SKM-1 treated with dmso at 0.1 percent for 144 hours (cell line): Measurements from ENCODE around the gene STARD13.
"Not testable (repeated sequence)": the region's sequence is repeated elsewhere in the genome, so short reads cannot be mapped to it uniquely, and the experiment has no call there.

Experiments used
- DNase-seq: peaks from one replicate; lab custom pipeline; 2025; ENCODE audit not compliant: unreplicated experiment; lab: John Stamatoyannopoulos, UW

The STARD13 gene

DNA sequence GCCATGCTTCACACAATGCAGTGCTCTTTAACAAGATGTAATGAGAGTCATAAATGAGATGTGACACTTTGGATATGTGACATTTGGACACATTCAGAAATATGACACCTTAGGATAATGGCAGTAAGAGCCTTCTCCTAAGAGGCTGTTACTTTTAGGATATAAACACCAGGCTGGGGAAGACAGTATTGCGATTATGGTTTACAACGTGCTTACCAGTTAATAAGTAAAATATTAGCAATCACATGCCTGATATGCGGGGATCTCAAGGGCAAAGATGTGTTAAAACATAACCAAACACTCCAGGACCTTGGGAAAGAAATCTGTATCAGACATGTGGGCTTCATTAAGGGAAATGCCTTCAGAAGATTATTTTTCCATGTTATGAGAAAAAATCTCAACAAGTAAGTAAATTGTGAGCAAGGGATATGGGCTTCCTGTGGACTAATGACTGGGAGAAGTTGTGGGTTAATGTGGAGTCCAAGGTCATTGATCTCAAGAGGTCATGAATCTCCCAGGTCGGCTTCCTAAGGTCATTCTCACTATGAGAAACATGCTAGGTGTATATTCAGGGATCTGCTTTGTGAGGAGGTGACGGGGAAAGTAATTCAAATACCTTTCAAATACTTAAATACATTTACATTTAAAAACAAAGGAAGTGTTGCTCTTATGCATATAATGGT is 105.3 kb downstream of the STARD13 start:
- no peak for DNase-seq

DNA sequence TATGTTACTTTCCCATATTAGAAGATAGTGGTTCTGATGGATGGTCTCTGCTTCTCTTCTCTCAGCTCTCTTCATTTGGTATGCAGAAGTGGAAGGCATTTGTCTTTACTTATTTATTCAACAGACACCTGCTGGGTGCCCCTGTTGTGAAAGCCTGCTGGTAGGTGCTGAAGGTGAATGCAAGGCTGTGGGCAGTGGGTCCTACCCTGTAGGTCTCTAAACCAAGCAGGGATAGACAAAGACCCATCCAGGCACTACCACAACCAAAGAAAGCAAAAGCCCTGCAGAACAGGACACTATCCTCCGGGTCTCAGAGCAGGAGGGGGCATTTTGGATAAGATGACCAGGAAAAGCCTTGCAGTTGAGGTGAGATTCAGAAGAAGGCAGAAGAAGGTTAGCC is 106.1 kb downstream of the STARD13 start:
- no peak for DNase-seq

DNA sequence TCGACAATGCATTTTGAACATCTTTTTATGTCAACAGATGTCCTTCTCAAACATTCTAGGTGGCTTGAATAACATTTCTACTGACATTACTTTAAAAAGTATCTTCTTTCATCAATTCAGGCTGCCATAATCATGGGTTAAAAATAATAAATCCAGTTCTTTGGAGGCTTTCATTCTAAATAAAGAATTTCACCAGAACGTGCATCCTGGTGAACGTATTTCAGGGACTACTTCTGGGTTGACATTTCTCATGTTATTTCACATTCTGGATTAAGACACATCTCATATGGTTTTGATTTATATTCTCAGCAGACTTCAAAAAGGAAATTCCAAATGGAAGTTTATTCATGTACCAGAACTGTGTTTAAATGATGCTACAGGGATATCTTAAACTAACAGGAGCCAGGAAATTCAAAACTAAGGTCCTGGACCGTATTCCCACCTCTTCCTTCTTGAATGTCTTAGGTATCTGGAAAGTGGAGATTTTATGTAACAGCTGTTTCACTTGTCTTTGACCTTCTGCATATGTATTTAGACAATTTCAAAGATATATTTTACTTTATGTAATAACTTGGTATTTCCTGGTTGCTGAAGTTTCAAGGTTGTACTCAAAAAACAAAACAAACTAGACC is 107.2 kb downstream of the STARD13 start:
- no peak for DNase-seq

DNA sequence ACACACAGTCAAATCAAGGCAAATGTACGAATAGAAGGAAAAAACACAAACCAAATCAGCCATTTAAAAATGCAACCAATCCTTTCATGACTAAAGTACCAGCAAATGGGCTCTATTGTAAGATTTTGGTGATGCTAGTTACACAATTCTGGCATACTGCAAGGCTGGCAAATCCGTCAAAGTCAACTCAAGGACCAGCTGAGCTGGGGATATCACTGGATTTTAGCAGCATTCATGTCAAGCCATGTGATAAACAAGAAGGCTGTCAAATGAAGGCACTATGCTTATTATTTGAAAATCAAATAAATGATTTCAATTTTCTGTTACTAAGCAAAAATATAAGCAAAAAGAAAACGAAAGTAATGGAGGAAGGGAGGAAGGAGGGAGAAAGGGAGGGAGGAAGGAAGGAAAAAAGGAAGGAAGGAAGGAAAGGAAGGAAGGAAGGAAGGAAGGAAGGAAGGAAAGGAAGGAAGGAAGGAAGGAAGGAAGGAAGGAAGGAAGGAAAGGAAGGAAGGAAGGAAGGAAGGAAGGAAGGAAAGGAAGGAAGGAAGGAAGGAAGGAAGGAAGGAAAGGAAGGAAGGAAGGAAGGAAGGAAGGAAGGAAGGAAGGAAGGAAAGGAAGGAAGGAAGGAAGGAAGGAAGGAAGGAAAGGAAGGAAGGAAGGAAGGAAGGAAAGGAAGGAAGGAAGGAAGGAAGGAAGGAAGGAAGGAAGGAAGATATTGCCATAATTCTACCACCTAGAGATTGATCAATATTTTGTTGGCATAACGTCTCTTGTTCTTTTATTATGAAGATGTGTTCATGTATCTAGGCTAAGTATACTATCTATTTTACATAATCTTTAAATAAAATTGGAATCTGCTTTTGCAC is 108.0 kb downstream of the STARD13 start:
- DNase-seq, result not testable (repeated sequence)

DNA sequence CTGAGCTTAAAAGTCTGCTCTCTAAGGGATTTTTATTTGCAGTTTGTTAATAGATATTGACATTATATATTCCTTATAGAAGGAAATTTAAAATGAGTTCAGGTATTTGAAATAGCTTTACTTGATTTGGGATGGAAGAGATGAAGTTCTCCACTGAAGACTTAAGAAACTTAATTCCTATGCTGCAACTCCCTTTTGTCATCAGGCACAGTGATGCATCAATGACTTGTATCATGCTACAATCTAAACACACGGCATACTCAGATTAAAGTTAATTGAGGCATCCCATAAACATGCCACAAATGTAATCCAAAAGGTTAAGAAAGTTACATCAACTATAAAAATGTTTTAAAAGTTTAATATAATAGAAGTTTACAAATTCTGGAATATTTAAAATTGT is 109.0 kb downstream of the STARD13 start:
- DNase-seq, result no peak

DNA sequence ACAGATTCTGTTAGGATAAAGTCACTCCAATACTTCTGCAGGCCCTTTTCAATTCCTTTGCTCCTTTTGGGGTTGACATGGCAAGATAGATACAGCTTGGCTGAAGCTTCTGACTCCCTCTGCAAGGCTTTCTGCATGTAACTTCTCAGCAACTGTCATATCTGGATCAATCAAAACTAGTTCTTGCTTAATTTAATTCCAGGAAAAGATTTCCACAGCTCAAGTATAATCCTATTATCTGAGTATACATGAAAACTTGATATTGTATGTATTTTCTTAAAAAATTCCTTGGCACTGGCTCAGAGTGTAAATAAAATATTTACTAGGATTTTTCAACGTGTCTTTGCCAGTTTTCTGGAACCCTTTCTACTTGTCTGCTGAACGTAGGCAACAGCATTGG is 109.6 kb downstream of the STARD13 start:
- DNase-seq, result no peak

DNA sequence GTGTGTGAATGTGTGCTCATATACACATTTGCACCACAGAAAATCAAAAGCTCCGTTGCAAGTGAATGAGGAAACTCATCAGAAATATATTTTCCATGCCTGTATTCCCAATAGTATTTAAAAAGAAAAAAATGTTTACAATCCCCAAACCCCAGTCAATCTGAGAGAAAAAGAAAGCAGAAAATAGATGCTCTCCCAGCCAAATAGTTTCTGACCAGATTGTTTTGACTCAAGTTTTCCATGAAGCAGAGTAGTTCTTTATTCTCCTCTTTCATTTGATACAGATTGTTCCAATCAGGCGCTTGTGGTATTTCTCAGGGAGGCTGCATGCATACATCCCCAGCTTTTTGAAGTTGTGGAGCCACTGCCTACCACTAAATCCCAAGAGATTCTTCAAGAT is 110.6 kb downstream of the STARD13 start:
- no peak for DNase-seq

DNA sequence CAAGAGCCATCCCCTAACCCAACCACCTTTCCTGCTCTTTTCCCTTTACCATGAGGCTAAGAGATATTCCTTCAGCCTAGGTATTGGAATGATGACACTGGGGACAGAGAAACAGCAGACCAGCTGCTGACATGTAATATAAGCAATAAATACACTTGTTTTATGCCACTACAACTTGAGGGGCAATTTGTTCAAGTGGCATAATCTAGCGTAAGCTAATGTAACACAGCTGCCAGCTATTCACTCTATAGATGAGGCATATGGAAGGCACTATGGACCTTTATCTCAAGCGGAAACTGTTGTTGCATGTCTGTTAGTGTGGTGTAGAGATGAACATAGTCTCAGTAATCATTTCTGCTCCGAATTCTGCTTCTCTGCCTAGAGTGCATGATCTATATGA is 111.1 kb downstream of the STARD13 start:
- no peak for DNase-seq

DNA sequence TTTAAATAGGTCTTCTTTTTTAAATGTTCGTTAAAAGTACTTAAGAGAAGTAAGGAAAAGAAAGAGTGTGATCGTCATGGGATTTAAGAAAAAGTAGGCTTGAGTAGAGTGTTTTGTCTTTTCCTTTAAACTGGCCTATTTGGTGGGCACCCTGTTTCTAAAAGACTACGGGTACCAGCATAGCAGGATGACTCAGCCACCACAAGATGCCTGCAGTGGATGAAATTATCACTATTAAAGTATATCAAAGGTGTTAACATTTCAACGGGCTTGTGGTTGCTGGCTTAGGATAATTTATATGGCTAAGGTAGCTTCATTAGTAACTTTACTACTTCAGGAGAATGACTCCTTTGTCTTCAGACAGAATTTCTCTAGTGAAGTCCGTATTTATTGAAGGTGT is 112.6 kb downstream of the STARD13 start:
- no peak for DNase-seq

DNA sequence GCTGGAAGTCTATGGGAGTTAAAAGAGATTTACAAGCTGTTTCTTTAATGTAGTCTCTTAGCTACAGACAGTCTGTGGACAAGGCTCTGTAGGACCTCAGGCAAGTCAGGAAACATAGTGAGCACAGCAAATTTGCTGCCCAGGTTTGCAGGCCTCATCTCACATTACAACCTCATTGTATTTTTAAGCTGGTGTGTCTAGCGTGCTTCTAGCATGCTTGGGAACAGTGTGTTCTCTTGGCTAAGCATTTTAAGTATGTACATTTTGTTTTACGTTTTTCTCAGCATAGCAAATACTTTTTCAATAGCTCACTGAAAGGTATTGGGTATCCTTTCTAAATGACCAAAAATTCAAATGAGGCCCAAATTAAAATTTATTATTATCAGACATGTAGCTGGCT is 113.2 kb downstream of the STARD13 start:
- no peak for DNase-seq

DNA sequence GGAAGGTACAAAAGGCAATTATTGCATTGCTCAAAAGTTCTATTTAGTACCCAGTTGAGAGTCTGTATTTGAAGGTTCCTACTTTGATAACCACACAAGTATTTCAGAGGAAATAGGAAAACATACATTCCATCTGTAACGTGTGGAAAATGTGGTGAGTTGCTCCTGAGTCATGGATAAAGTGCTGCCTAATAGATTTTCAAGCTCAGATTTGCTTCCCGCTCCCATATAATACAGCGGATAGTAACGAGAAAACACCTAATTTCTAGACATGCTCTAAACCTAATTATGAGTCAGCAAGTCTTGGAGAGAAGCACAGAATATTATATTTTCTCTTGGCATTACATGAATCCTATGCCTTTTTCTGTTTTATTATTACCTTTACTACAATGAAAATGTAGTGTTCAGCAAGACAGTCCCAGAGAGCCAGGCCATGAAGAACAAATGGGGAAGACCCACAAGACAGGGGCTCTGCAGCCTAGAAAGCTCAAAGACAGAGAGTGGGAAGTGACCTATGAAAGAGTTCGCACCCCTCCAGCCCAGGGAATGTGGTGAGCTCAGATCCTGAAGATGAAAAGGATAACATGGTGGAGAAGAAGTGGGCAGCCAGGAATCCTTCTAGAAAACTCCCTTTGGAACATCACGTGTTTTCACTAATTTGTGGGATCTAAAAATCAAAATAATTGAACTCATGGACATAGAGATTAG is 116.1 kb downstream of the STARD13 start:
- no peak for DNase-seq

DNA sequence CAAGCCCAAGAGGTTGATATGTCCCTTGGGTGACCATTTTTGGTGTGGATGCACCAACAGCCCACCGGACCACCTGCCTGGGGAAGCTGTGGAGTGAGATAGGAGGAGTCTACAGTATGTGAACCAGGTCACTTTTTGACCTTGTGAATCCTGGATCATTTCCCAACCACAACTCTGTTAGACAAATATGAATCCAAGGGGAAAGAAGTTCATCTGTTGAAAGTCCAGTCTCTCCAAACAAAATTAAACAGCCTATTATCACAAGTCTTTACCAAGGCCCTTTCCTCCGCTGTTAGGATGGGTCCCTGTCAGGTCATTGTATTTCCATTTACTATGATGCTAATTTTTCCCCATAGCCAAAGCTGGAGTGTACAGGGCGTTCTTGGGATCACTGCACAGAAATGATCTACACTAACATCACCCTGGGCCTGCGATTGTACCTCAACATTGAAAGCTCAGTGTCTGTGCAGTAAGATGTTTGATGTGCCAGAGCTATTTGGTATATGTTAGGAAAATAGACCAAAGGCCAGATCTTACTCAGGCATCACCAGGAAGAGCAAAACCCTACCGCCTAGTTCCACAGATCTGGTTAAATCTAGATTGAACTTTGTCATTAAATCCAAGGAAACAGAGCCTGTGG is 117.1 kb downstream of the STARD13 start:
- no peak for DNase-seq

DNA sequence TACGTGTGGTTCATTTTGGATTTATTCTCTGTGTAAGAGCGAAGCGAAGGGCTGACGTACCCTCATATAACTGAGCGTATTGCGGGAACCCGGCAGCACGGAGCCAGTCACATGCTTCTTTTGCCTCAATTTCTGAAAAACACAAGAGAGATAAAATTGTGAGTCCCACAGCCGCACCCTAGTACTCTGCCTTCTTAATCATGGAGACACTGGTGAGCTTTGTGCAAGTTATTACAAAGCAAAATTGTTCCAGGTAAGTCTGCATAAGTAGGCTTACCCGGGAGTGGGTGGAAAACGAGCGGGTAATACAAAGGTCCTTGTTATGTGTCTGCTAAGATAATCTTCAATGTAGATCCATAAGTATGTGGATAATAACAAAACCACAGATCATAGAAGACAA is 118.1 kb downstream of the STARD13 start:
- DNase-seq, result no peak

DNA sequence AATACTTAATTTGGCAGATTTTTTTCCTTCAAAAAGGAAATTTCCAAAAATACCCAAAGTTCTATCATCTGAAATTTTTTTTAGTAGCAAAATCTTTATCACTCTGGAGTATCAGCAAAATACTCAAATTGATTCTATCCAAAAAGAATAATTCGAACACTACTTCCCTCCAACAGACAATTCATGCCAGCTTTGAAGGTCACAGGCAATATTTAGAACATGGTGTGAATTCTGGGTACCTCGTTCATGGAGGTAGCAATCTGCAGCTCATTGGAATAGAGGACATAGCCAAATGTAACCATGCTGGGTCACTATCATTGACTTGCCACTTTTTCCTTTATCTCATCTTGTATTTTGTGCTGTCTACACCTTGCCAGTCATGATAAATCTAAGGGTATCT is 119.8 kb downstream of the STARD13 start:
- DNase-seq, result no peak

DNA sequence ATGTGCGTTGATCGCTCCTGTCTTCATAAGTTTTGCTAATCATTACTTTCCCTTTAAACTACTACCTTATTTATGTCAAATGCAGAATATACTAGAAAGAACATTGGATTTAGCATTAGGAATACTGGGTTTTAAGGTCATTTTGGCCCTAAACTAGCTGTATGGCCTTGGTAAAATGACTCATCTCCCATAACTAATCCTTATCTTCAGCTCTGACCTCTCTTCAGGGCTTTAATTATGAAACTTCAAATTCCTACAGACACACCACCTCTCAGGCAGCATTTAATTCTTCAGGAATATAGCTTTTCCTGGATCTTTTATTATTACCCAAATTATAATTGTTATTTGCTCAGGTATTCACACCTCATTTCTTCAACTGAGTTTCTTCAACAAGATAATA is 121.2 kb downstream of the STARD13 start:
- DNase-seq, result no peak

DNA sequence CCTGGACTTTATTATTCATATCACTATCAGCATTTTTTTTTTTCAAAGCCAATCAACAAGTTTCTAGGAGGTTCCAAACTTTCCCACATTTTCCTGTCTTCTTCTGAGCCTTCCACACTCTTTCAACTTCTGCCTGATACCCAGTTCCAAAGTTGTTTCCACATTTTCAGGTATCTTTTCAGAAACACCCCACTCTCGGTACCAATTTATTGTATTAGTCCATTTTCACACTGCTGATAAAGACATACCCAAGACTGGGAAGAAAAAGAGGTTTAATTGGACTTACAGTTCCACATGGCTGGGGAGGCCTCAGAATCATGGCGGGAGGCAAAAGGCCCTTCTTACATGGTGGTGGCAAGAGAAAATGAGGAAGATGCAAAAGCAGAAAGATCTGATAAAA is 122.8 kb downstream of the STARD13 start:
- DNase-seq, result not testable (repeated sequence)

DNA sequence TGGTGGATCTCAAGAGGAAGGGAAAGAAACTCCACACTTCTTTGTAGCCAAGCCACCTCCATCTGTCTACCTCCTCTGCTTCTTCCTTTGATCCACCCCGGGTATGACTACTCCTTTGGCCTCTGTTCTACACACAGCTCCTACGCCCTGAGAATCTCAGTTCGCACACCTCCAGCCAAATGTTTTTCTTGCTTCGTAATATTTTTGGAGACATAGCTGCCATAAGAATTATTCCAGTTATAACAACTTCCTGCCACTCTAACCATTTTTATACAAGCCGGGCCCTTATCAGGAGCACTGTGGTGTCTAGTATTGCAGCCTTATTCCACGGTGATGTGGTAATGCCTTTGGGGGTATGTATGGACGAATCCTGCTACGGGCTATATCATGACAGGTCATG is 126.7 kb downstream of the STARD13 start:
- no peak for DNase-seq

DNA sequence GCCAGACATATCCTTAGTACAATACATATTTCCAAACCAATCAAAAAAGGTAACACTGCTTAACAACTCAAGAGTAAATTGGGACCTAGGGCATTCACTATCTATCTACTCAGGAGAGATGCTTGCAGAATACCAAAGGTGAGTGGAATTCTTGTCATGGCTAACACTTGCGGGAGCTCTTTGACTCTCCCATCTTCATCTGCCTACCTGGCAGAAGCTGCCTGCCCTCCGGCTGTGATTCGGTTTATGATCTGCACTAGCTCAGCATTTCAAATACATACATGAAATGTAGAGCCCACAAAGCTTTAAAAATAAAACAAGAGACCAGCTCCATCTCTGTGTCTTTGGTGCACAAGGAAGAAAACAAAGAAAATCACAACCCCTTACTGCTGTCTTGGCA is 127.3 kb downstream of the STARD13 start:
- no peak for DNase-seq

DNA sequence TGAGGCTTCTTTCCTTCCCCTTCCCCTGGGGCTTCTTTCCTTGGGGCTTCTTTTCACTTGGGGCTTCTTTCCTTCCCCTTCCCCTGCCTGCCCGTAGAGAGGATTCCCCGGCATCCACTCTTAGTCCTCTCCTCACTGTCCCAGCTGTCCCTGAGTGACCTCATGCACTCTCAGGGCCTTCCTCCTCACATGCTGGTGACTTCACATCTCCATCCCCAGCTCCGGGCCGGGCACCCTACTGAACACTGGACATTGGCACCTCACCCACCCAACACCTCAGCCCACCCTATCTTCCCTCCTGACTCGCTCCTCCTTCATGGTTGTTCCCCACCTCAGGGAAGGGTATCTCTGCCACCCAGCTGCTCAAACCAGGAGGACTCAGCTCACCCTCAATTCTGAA is 130.6 kb downstream of the STARD13 start:
- no peak for DNase-seq

DNA sequence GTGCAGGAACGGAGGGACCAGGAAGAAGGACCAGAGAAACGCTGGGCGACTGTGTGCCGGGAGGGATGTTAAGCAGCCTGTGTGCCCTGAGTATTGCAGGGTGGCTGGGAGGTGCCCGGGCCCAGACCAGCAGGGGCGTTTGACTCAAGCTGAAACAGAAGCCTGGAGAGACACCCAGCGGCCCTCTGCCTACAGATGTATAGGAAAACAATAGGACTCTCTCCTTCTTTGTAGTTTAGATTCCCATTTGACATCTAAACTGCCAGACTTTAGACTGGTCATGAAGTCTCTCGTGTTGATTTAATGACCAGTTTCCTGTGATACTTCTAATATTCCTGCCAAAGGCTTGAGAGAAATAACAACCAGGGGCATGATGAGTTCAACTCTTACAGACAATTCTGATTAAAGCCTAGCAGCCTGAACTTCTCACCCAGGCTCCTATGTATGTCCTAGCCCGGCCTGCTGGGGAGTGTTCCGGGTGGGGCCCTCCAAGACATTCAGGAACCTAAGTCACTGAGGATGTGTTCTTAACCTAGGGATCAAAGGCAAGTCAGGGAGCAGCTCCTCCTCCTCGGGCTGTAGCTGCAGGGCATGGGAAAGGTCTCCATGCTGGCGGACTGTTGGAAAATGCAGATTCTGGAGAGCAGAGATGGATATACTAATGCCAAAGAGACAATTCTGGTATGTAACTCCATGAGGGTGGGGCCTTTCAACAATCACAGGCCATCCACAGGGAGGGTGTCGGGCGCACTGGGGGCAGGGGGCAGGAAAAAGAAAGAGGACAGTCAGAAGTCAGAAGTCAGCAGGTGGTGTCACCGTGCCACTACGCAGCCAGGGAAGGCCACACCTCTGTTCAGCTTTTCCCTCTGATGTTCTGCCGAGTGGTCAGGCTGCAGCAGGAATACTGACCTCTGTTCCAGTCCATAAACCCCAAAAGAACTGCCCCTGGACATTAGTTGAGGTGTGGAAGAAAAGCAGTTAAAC is 131.8 kb downstream of the STARD13 start:
- no peak for DNase-seq
